K562 treated with DMSO at 1 percent for 4 hours (cell line): ENCODE measurements around the gene DNAAF1. TPM values are rescaled to one million over a fixed set of nuclear protein-coding genes. Genes with fewer than 3 reads are reported as not detected.

Source experiments
- total RNA-seq: library from RNA; unstranded; fragments of 300-600 nt; gene quantifications from 2 replicates; pipeline ENCODE4 v1.2.3, GENCODE V29; 2022; ENCODE audit not compliant: insufficient read depth

Gene DNAAF1
- total RNA-seq: 0.15 TPM in 1 of 2 replicates, not detected in the other

DNA sequence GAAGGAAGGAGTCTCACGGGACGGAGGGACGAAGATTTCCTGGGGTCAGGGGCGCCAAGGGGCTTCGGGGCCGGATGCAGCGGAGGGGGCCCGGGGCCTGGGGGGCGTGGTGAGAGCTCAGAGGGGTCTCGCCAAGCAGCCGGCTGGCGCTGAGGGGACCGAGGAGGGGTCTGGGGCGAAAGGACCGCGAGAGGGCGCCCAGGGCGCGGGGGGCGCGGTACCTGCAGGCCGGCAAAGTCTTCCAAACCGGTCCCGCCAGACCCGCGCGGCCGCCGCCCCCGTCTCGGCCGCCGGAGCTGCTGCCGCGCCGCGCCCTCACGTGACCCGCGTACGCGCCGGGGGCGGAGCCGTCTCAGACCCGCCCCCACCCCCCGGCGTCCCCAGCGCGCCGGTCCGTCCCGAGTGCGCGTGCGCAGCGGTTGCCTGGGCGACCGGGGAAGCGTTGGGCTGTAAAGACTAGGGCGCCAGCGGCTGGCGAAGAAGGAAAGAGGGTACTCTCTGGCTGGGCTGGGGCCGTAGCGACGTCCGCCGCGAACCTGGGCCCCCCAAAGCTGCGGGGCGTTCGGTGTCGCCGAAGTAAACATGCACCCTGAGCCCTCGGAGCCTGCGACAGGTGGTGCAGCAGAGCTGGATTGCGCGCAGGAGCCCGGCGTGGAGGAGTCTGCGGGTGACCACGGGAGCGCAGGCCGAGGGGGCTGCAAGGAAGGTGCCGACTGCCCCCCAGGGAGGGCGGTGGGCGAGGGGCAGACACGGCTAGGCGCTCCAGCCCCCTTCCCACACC lies at the start of gene DNAAF1, which contains the start of gene HSDL1:
Gene DNAAF1, plus strand, starts transcription at position 450 of the 781 bp plus-strand sequence. Its CDS starts 133 bp downstream, at position 583.
Gene HSDL1, minus strand, starts transcription at position 319 of the 781 bp plus-strand sequence. CDS start 13,856 bp downstream, outside the sequence.

DNA sequence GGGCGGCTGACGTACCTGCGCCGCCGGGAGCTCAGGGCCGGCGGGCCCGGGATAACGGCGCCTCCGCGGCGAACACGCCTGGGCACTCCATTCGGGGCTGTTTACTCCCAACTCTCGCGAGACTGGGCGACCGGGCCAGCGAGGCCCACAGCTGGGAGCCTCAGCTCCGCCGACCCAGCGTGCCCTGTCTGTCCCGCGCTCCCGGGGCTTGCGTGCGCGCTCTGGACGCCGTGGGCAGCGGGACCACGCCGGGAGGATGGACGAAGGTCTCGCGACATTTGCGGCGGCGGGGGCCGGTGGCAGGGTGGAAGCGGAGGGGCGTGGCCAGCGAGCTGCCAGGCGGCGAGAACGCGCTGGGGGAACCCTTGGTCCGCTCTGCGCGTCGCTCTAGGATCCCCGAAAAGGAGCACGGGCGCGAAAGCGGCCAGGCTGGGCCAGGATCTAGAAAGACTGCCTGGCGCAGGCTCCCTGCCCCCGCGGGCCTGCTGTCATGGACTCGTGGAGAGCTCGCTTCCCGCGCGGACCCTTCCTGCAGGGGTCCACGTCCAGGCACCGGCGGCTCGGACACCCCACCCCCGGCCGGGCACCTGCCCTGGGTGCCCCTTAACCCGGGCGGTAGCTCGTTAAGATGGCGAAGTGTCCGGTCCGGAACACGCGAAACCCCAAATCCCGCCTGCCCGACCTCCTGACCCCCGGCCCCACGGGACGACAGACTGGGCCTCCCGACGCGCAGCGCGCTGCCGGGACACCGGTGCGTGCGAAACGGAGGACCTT lies 28.2 kb upstream of the DNAAF1 start, which contains the start of gene MBTPS1:
Gene MBTPS1, minus strand, starts transcription at position 223 of the 774 bp plus-strand sequence. CDS start 15,159 bp downstream, outside the sequence.

DNA sequence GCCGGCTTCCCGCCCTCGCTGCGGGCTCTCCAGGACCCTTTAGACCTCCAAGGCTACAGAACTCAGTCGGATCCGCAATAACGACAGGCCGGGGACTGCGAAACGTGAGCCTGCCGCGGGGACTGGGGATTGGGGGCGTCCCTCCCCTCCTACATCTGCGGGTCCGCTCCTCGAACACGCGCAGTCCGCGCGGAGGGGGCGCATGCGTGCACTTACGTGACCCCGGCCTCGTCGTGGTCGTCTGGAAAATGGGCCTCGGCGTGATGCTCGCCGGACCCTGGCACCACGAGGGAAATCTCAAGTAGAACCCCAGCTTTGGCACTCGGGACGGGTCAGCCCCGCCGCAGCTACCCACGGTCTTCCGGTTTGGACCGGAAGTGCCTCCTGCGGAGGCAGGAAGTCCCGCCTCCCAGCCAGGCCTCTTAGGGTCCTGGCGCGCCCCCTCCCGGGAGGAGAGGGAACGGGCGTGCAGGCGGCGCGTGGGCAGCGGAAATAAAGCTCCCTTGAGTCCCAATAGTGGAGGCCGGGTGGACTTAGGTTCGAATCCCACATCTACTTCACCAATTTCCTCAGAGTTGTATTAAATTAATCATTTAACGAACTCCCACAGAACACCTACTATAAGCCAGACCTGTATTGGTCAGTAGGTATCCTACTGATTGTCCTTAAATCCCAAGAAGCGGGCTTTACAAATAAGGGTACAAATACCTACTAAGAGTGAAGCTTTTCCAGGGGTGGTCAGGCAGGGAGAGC lies 41.8 kb downstream of the DNAAF1 start, which contains the start of gene TAF1C:
Gene TAF1C, minus strand, starts transcription at position 373 of the 753 bp plus-strand sequence. CDS start 2,069 bp downstream, outside the sequence.

DNA sequence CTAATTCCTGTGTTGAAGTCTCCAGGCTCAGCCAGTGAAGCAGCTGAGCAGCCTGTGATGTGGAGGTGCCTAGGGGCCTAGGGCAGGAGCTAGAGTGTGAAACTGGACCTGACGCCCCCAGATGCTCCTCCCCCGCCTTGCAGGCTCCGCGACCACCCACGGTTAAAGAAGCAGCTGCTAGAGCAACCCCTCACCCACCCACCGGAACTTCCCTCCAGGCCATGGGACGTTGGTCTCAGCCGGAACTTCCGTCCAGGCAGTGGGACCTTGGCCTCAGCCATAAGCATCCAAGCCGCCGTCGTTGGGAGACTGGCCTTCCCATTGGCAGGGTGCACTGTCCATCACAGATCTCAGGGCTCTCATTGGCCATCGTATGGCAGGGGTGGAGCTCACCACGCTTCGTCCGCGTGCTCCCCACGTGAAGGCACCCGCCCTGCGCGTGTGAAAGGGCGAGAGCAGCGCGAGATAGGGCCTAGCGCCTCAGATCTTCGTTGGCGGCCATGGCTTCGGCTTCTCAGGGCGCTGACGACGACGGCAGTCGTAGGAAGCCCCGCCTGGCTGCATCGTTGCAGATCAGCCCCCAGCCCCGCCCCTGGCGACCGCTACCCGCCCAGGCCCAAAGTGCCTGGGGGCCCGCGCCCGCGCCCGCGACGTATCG lies 45.8 kb downstream of the DNAAF1 start, which contains the start of gene ADAD2:
Gene ADAD2, plus strand, starts transcription at position 427 of the 658 bp plus-strand sequence. Its CDS starts 74 bp downstream, at position 501.

Other genes starting within 250 kb of the DNAAF1 start
- gene MLYCD, start 246.2 kb upstream of the DNAAF1 start, total RNA-seq: 1.4 and 1.7 TPM in 2 replicates
- 8.4 and 12.5 TPM in 2 replicates for gene OSGIN1, start 192.1 kb upstream of the DNAAF1 start, total RNA-seq
- gene NECAB2, start 177.1 kb upstream of the DNAAF1 start, total RNA-seq: not detected in 2 replicates
- gene SLC38A8, start 102.5 kb upstream of the DNAAF1 start, total RNA-seq: not detected in 2 replicates
- gene MBTPS1, start 28.4 kb upstream of the DNAAF1 start, total RNA-seq: 75.4 and 83.6 TPM in 2 replicates
- gene HSDL1, start 131 bp upstream of the DNAAF1 start, total RNA-seq: 35.6 and 48.7 TPM in 2 replicates
- gene TAF1C, start 41.7 kb downstream of the DNAAF1 start, total RNA-seq: 15.6 and 27.6 TPM in 2 replicates
- gene ADAD2, start 45.8 kb downstream of the DNAAF1 start, total RNA-seq: not detected in 2 replicates
- not detected in 2 replicates for gene KCNG4, start 94.7 kb downstream of the DNAAF1 start, total RNA-seq
- not detected in 2 replicates for gene WFDC1, start 149.6 kb downstream of the DNAAF1 start, total RNA-seq
- not detected in 2 replicates for gene ATP2C2, start 223.2 kb downstream of the DNAAF1 start, total RNA-seq